Measurements from ENCODE around the gene B4GALT2.

The B4GALT2 gene

DNA sequence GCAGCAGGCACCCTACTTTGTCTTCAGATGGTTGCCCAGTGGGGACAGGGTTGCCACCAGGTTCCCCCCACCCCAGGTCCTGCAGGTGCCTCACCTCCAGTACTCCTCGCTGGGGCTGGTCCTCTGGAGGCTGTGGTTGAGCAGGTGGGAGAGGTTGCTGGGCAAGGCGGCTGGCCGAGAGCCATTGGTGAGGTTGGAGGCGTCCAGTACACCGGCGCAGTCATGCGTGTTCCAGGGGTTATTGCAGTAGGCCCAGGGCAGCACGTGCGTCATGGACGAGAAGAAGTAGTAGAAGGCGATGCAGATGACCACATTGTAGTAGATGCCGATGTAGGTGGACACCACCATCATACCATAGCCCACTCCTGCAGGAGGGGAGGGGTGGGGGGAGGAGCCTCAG, 29.2 kb downstream of the B4GALT2 start:
- DNase-seq (ENCODE audit: low read depth): no peak

DNA sequence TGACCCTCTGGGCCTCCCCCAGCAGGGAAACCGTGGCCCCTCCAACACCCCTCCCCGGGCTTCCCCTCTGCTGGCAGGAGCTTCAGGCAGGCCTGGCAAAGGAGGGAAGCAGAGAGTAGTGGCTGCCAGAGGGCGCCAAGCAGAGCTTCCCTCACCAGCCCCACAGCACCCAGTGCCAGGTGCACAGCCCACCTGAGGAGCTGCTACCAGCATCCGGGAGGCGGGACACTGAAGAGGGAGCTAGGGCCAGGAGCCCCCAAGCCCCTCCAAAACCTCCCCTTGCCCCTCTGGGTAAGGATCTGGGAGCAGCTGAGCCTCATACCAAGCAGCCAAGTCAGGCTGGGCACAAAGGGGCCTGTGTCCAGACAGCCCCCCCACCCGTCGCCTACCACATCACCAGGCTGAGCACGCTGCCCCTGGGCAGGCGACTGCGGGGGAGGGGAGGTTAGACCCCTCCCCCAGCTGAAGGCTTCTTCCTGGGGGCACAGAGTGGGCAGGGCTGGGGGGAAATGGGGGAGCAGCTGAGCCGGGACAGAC, 32.0 kb downstream of the B4GALT2 start:
- no peak for DNase-seq (ENCODE audit: low read depth)

DNA sequence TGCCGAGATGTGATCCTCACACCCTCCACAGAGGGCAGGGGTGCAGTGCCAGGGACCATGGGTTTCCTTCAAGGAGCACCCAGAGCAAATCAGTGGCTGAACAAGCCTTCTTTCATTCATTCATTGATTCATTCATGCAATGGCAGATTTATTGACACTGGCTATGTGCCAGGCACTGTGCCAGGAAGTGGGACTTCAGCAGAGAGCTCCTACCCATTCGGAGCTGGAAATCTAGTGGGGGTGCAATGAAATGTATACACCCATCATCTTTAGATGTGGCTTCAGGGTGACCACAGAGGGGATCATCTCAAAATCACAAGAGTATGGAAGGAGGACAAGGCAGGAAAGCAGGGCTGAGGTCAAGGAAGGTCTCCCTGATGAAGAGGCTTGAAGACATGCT, 33.4 kb downstream of the B4GALT2 start:
- no peak for DNase-seq (ENCODE audit: low read depth)

DNA sequence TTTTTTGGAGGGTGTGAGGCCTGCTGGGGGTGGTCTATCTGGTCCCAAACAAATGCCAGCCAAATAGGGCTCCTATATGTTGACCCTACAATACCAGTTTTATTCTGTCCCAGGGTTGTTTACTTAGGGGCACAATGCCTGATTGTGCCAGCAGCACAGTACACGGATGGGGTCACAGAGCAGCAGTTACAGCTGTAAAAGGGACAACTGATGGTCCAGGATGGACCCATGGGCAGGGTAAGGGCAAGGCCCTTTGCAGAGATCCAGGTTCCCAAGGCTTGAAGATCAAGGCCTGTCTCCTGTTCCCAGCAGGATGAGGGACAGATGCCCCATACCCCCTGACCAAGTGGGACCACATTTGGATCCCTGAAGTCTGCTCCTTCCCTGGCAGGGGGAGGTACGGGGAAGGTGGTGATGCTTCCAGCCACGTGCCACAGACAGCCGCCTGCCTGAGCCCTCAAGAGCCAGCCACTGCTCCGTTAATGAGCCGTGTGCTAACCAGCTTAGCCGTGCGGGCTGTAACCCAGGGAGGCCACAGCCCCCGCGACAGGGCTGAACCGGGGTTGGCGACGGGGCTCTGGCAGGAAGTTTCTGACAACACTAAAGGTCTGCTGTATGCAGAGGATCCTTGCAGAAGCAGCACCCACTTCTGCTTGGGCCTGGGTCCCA, 34.1 kb downstream of the B4GALT2 start:
- DNase-seq (ENCODE audit: low read depth): no peak

DNA sequence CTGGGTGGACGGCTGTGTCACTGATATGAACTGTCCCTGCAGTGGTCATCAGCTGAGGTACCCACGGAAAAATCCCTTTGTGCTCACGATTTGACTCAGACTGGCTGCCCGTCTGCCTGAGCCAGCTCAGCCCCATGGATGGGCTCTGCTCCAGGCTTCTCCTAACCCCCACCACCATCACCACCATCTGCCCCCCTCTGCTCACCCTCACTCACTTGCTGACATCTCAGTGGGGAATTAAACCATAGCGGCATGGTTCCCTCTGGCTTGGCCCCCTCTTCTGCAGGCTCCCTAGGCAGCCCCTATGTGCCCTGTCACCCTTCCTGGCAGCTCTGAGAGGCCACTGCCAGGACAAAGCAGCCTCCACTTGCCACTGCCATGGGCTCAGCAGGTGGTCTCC, 34.9 kb downstream of the B4GALT2 start:
- no peak for DNase-seq (ENCODE audit: low read depth)

DNA sequence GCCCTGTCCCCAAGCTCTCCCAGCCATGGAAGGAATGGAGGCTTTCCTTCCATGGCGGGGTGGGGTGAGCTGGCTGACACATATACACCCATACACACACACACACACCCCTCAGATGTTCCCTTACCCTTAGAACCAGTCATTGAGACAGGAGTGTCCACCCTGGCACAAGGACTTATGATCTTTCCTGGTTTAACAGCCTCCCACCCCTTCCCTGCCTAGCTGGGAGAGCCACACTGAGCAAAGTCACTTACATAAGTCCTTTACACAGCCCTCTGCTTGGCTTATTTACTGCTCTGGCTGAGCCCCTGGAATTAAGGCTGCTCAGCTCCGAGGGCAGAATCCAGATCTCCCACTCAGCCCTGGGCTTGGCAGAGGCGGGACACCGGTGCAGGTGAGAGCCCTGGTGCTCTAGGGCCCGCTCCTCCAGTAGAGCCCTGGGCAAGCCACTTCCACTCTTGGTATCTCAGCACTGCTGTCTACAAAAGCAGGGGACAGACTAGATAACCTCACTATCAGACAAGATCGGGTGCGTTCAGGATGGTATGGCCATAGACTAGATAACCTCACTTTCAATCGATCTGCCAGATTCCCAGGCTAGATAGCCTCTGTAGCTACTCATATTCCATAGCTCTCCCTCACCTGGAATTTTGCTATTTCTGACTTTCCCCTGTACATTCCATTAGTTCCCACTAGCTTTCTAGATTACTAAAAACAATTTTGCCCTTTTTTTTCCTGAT, 35.5 kb downstream of the B4GALT2 start:
- no peak for DNase-seq (ENCODE audit: low read depth)

DNA sequence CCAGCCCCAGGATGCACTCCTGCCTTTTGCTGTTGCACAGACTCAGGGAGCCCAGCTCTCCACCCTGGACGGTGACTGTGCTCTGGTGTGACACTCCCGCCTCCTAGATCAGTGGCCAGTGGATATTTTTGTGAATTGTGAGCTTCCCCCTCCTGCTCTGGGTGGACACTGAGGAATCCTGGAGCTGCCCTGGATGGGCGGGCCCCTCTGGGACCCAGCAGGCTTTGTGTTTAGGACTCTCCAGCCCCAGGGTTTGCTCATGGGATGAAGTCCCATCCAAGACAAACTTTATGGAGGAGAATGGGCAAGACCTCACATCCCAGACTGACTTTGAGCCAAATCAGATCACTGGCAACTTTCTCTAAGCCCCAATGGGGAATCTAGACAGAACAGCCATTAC, 36.2 kb downstream of the B4GALT2 start:
- no peak for DNase-seq (ENCODE audit: low read depth)

DNA sequence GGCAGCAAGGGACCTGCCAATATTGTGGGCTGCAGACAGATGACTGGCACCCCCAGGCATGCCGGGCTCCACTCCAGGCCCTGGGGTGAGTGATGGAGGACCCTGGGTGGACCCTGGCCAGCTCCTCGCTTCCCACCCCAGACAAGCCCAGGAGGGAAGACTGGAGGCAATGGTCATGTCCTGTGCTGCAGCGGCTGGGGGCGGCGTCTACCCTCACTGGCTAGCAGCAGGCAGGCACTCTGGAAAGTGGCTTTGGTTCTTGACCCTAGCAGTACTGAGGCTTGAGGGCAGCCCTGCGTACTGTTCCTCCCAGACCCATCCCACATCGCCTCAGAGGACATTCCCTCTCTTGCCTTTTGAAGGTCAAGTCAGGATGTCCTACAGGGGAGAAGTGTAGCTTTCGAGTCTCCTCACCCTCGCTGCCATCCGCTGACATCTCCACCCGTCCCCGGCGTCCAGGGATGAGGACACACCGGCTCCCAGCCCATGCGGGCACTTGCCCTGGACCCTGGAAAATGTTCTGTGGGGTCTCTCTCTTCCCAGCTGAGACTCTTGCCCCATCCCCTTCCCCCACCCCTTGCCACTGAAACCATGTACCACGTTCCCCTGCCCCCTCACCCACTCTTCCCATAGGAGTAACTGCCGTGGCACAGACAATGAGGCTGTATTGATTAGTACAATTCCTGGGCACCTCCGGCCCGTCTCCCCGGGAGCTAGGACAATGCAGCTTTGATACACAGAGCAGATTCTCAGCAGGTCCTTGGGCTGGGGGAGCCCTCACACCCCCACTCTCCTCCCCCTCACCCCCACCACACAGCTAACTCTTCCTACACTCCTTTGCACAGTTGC, 37.3 kb downstream of the B4GALT2 start:
- no peak for DNase-seq (ENCODE audit: low read depth)

DNA sequence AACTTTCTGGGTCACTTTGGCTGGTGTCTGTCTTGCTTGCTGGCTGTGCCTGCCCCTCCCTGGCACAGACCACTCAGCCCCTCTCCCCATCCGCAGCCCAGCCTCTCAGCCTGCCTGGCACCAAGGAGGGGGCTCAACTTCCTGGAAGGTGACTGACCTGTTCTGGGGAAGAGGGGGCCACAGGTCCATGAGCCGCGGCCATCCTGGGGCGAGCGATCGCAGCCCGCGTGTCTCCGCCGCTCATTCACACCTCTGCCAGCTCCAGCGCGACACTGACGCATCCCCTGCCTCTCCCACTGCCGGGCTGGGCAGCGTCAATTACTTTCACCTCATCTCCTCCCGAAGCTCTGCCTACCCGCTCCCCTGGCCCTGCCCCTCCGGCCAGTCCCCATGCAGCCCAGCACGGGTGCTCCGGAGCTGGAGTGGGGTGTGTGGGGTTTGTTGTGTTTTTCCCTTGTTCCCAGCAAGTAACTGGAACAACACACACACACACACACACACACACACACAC, 37.9 kb downstream of the B4GALT2 start:
- no peak for DNase-seq (ENCODE audit: low read depth)

DNA sequence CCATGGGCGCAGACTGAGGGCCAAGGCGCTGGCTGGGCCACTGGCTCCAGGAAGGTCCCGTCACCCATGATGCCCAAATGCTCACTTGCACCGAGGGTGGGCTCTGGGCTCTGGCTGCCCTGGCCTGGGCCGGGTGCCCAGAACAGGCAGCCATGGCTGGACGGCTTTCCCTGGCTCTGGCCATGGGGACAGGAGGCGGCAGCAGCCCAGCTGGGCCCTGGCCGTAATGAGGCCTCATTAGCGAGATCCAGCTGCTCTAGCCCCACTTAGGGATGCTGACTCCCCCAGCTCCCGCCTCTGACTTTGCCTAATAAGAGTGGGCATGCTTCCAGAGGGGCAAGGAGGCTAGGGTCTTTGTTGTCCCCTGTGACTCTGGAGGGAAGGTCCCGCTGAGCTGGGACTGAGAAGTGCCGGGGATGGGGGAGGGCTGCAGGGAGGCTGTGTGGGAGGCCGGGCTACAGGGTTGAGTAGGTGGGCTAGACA, 40.5 kb downstream of the B4GALT2 start:
- DNase-seq (ENCODE audit: low read depth): no peak

DNA sequence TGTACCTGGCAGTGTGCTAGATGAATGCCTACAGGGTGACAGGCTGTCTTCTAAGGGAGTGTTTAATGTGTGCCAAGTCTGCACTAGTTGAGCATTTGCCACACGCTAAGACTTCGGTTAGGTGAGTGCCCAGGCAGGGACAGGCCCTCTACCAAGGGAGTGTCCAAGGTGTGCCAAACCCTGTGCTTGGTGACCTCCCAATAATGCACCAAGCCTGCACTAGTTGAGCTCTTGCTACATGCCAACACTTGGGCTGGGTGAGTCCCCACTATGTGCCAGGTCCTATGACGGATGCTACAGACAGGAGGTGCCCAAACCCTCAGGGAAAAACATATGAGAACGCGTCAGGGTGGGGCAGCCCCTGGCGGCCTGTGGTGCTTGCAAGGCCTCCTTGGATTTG, 41.5 kb downstream of the B4GALT2 start:
- no peak for DNase-seq (ENCODE audit: low read depth)

DNA sequence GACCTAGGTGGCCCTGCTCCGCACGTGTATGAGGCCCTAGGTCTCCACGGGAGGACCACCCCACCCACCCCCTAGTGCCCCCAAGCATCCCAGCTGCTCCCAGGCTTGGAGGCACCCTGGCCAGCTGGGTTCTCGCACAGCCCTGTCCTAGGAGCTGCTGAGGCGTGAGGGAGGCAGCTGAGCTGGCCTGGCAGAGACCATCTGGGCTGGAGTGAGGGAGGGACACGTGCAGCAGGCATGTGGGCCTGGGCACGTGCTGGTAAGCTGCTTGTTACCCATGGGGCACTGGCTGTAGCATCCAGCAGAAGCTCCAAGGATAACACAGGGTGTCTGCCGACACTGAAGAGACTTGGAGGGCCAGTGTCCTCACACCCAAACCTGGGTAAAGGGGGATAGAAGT, 42.1 kb downstream of the B4GALT2 start:
- no peak for DNase-seq (ENCODE audit: low read depth)

DNA sequence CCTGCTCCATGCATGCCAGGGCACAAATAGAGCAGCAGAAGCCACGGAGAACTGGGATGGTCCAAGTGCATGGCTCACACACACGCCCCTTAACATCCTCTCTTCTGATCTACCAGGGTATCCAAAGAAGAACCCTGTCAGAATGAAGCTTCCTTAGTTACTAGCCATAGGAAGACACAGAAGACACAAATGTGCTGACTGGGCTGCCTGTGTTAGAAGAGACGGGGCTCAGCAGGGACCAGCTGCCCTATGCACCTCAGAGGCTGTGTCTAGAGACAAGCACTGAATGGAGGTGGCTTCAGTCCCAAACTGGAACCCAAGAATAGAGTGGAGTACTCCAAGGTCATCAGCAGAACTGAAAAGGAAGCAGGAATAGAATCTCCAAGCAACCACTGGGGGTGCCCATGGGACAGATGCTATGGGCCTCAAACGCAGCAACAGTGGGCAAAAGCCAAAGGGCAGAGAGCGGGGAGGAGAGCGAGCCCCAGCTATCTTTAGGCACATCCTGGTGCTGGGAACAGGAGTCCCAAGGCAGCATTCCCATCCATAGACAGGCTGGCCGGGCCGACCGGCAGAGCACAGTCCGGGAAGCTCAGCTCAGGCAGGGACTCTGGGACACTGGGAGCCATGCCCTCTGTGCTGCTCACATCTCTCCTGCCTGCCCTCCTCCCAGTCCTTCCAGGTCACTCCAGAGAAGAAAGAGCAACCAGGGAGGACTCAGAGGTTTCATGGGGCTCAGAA, 42.7 kb downstream of the B4GALT2 start:
- DNase-seq (ENCODE audit: low read depth): no peak

DNA sequence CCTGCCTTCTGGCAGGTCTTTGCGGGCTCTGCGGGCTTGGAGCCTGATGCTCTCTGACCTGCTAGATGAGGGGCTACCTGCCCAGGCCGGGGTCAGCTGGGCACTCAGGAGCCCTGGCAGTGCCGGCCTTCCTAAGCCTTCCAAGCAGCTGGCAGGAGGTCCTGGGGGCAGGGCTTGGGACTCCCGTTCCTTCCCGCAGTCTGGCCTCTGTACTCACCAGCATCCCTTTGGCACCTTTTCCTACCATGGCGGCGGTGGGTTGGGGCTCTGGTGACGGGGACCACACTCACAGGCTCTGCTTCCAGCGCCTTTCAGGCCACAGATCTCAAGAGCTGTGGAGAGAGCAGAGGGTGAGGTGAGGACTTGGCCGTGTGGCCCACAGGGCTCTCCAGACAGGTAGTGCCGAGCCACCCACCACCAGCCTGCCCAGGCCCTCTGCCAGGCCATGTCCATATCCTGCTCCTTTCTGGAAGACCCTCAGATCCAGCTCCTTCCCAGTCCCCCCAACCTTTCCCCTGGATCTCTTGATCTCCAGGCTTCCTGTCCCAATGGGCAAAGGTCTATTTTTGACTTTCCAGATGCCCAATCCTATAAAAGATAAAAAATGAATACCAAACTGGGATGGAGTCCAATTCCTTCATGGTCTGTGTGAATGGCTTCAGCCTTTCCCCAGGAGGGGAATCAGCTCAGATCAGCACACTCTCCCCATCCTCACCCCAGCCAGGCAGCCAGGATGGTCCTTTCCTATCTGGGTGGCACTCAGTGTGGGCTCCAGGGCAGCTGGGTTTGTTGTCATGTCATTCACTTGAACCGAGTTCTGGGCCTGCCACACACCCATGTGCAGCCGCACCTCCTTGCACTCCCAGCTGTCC, 45.3 kb downstream of the B4GALT2 start:
- no peak for DNase-seq (ENCODE audit: low read depth)

DNA sequence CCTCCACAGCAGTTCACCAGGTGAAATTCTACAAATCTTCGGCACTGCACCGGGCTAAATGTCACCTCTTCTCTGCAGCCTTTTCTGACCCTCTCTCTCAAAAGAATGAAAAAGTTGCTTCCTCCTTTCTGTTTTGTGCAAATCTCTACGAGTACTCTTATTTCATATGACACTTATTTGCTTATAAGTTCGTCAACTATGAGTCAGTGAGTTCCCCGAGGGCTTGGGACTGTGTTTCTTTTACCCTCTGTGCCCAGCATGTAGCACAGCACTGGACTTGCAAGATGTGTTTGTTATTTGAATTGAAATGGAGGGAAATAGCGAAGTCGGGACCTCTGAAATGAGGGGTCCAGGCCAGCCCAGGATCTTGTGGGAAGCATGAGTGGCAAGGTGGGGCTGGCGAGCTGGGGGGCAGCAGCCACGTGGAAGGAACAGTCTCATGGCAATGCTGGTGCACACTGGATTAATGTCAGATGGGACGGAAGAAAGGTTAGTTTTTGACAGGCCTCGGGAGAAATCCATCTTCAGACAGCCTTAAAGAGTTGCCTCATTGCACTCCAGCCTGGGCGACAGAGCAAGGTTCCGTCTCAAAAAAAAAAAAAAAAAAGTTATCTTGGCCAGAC, 46.0 kb downstream of the B4GALT2 start:
- no peak for DNase-seq (ENCODE audit: low read depth)

DNA sequence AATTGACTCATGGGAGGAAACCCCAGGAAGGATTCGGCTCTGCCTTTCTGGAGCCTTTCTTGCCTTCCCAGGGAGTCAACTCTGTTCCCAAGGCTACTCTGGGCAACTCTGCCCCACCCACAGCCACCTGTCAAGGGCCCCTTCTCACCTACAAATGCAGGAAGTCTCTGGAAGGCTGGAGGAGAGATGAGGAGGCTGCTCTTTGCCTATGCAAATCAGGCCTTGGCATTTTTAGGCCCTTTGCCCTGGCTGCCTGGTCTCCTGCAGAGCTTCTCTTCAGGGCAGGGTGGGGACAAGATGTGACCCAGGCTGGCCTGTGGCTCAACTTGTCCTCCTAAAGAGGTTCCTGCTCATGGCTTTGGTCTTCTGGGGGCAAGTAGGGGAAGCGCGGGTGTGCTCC, 46.8 kb downstream of the B4GALT2 start:
- DNase-seq (ENCODE audit: low read depth): no peak

DNA sequence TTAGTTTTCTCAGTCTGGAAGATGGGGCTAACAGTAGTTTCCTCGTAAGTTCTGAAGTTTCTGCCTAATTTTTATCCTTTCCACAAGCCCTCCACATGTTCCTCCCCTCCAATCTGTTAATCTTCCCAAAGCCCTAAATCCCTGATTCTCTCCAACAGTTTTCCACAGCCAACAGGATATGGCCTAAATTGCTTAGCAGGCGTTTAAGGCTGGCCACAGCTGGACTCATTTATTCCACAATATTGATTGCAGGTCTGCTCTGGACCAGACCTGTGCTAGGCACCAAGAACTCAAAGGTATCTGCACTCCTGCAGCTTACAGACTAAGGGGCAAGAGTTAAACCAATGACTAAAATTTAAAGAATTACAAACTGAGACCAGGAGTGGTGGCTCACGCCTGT, 48.3 kb downstream of the B4GALT2 start:
- no peak for DNase-seq (ENCODE audit: low read depth)

DNA sequence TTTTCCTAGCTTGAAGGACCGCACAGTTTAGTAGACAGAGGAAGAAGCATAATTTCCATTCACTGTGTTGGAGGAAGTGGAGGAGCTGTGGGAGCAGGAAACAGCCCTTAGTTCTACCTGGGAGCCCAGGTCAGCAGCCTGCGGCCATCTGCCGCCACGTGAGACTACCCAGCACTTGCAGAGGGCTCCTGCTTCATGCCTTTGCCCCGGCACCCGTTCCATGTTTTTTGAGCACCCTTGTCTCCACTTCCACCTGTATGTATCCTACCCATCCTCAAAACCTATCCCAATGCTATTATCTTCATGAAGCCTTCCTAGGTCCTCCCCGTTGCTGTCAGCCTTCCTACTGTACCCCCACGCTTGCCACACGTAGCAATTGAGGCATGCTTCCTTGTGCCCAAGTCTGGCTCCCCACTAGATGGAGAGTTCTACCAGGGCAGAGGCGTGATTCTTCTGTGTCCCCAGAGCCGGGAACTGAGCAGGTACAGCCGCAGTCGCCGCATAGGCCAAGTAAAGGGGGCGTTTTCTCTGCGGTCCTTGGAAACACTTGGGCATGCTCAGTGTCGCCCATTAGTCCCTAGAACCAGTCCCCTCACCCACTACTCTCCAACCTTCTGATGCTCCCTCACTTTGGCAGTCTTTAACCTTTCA, 50.4 kb downstream of the B4GALT2 start:
- no peak for DNase-seq (ENCODE audit: low read depth)

DNA sequence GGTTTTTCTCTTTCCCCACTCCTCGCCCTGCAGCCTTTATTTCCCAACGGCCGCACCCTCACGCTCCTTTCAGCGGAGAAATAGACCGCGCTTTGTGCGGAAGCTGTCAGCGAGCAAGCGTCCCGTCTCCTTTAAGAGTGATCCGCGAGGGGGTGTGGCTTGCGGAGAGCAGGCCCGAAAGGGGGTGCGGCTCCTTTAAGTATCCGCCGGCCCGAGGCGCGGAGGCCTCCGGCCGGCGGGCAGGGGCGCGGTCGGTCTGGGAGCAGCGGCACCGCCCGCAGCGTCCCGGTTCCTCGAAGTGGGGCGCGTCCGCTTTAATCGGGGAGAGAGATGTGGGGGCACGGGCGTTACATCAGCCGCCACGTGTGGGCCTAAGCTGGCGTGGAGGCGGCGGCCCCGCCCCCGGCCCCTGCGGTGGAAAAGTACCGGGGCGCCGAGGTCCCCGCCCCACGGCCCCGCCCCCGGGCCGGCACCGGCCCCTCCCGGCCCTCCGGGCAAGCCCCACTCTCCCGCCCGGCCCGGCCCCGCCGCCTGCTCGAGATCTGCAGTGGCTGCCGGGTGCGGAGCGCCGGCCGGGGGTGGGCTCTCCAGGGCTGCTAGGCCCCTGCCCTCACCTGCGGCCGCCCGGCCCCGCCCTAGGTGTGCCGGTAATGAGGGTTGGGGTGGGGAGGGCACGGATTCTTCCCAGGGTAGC, 51.0 kb downstream of the B4GALT2 start:
- DNase-seq (ENCODE audit: low read depth): no peak

All from GM04503 (cell line).